SIG-M5 treated with dmso at 0.1 percent for 504 hours (cell line): Measurements from ENCODE around the gene NAT8.
"Not testable (repeated sequence)": the region's sequence is repeated elsewhere in the genome, so short reads cannot be mapped to it uniquely, and the experiment has no call there.

Source experiments
- DNase-seq: peaks from one replicate; lab custom pipeline; 2025; ENCODE audit not compliant: unreplicated experiment; lab: John Stamatoyannopoulos, UW

The NAT8 gene

GRCh38 chr2:73638429-73638828 lies 3.8 kb downstream of the NAT8 start:
- DNase-seq, result no peak

- DNase-seq, result not testable (repeated sequence)
Measured at GRCh38 chr2:73636977-73637376, 5.2 kb downstream of the NAT8 start.

GRCh38 chr2:73630662-73631266 lies 11.5 kb downstream of the NAT8 start:
- DNase-seq, result not testable (repeated sequence)

GRCh38 chr2:73628493-73628892 lies 13.7 kb downstream of the NAT8 start:
- DNase-seq, result not testable (repeated sequence)

GRCh38 chr2:73626237-73626636 lies 16.0 kb downstream of the NAT8 start:
- not testable (repeated sequence) for DNase-seq

GRCh38 chr2:73624625-73625024 lies 17.6 kb downstream of the NAT8 start:
- not testable (repeated sequence) for DNase-seq

- DNase-seq, result not testable (repeated sequence)
Measured at GRCh38 chr2:73624036-73624435, 18.2 kb downstream of the NAT8 start.

- not testable (repeated sequence) for DNase-seq
Measured at GRCh38 chr2:73619925-73620324, 22.3 kb downstream of the NAT8 start.

- DNase-seq, result no peak
Measured at GRCh38 chr2:73614997-73615396, 27.2 kb downstream of the NAT8 start.

- no peak for DNase-seq
Measured at GRCh38 chr2:73614105-73614504, 28.1 kb downstream of the NAT8 start.

GRCh38 chr2:73611867-73612266 lies 30.4 kb downstream of the NAT8 start:
- no peak for DNase-seq

GRCh38 chr2:73611193-73611592 lies 31.0 kb downstream of the NAT8 start:
- no peak for DNase-seq

GRCh38 chr2:73610111-73610510 lies 32.1 kb downstream of the NAT8 start:
- no peak for DNase-seq

- not testable (repeated sequence) for DNase-seq
Measured at GRCh38 chr2:73604589-73604988, 37.6 kb downstream of the NAT8 start.

GRCh38 chr2:73603099-73603588 lies 39.1 kb downstream of the NAT8 start:
- not testable (repeated sequence) for DNase-seq

GRCh38 chr2:73601780-73602179 lies 40.4 kb downstream of the NAT8 start:
- DNase-seq, result no peak

- no peak for DNase-seq
Measured at GRCh38 chr2:73594251-73594650, 48.0 kb downstream of the NAT8 start.

- no peak for DNase-seq
Measured at GRCh38 chr2:73593680-73594079, 48.5 kb downstream of the NAT8 start.
